A549 (cell line): ENCODE results near the gene PIK3CA.

ENCODE experiments used
- CBX8 ChIP-seq: fragments of 200-600 bp; sonication (generic); IDR thresholded peaks from 2 replicates; pipeline ENCODE4 v1.6.1; 2016
- CTCF ChIP-seq: fragments of >200 bp; sonication (Bioruptor Twin); formaldehyde crosslinking; IDR thresholded peaks from 3 replicates; pipeline ENCODE4 v1.5.1; 2016
- GATA3 ChIP-seq: IDR thresholded peaks from 2 replicates; pipeline ENCODE4 v1.6.1; 2012; ENCODE audit warnings: borderline replicate concordance
- POLR2A ChIP-seq: IDR thresholded peaks from 2 replicates; pipeline ENCODE4 v1.6.1; 2012; ENCODE audit warnings: mild to moderate bottlenecking, low read length
- RCOR1 ChIP-seq: fragments of 150-350 bp; IDR thresholded peaks from 2 replicates; pipeline ENCODE4 v1.6.1; 2014; ENCODE audit warnings: antibody characterized with exemption, low read length, low read depth

GRCh38 chr3:179177611-179178010 is 29.5 kb downstream of the PIK3CA start:
- TF ChIP-seq POLR2A (no peak), CTCF (no peak), RCOR1 (no peak), GATA3 (no peak), CBX8 (no peak)
